Keratinocyte (primary cell): ENCODE data around the gene TBR1. TPM values are rescaled to one million over a fixed set of nuclear protein-coding genes. Genes with fewer than 3 reads are reported as not detected.

Experiments used
- DNase-seq: peaks from one replicate; pipeline ENCODE4 v3.0.0-alpha.2; 2011; ENCODE audit warnings: low read depth, missing footprints, low spot score
- FAIRE-seq: peaks from 2 replicates; lab custom pipeline; 2011; peaks lifted over from hg19 to GRCh38; lab: Jason Lieb, UNC
- H2AFZ ChIP-seq: 2 replicates; pipeline ENCODE4 v1.6.0; 2012; ENCODE audit warnings: low read length, control low read depth, inconsistent platforms; ENCODE audit not compliant: control insufficient read depth
- H3K27ac ChIP-seq: 2 replicates; pipeline ENCODE4 v1.5.1; 2011; ENCODE audit warnings: low read length; ENCODE audit not compliant: control insufficient read depth, insufficient read depth
- H3K27me3 ChIP-seq: 3 replicates; pipeline ENCODE4 v1.6.0; 2011; ENCODE audit warnings: low read length; ENCODE audit not compliant: control insufficient read depth, insufficient read depth; ENCODE audit errors: extremely low read depth
- H3K36me3 ChIP-seq, 2 experiments: 2 replicates in 1 of 2; 3 replicates in 1 of 2; pipeline ENCODE4 v1.5.1; 2011; ENCODE audit warnings: low read length in 2 of 2, mild to moderate bottlenecking in 1 of 2; ENCODE audit not compliant: control insufficient read depth in 2 of 2, insufficient read depth in 2 of 2; ENCODE audit errors: extremely low read depth in 1 of 2
- H3K4me1 ChIP-seq: 3 replicates; pipeline ENCODE4 v1.5.1; 2011; ENCODE audit warnings: low read length; ENCODE audit not compliant: control insufficient read depth, insufficient read depth; ENCODE audit errors: extremely low read depth
- H3K4me2 ChIP-seq: 3 replicates; pipeline ENCODE4 v1.6.0; 2011; ENCODE audit warnings: low read depth, low read length; ENCODE audit not compliant: control insufficient read depth, insufficient read depth; ENCODE audit errors: extremely low read depth
- H3K4me3 ChIP-seq, 3 experiments: fragments of 200-600 bp in 1 of 3; sonication (generic) in 1 of 3; 2 replicates in 2 of 3; 3 replicates in 1 of 3; pipeline ENCODE4 v1.5.1; 2011 to 2016; ENCODE audit warnings: low read length in 3 of 3, mild to moderate bottlenecking in 3 of 3, control low read depth in 2 of 3, inconsistent platforms in 1 of 3, low read depth in 1 of 3, mixed read lengths in 1 of 3, mixed run types in 1 of 3, moderate library complexity in 1 of 3; ENCODE audit not compliant: control insufficient read depth in 2 of 3, insufficient read depth in 2 of 3; ENCODE audit errors: extremely low read depth in 1 of 3
- H3K79me2 ChIP-seq: 2 replicates; pipeline ENCODE4 v1.6.0; 2012; ENCODE audit warnings: low read length; ENCODE audit not compliant: control insufficient read depth, insufficient read depth
- H3K9ac ChIP-seq: 3 replicates; pipeline ENCODE4 v1.6.0; 2011; ENCODE audit warnings: low read length; ENCODE audit not compliant: control insufficient read depth, insufficient read depth; ENCODE audit errors: extremely low read depth
- H3K9me1 ChIP-seq: 3 replicates; pipeline ENCODE4 v1.6.0; 2011; ENCODE audit warnings: low read length; ENCODE audit not compliant: control insufficient read depth, insufficient read depth; ENCODE audit errors: extremely low read depth
- H3K9me3 ChIP-seq: 2 replicates; pipeline ENCODE4 v1.5.1; 2012; ENCODE audit warnings: low read depth, low read length; ENCODE audit not compliant: control insufficient read depth
- H4K20me1 ChIP-seq: 3 replicates; pipeline ENCODE4 v1.6.0; 2011; ENCODE audit warnings: low read length; ENCODE audit not compliant: control insufficient read depth, insufficient read depth; ENCODE audit errors: extremely low read depth
- EZH2 ChIP-seq: IDR thresholded peaks from one replicate; pipeline ENCODE4 v1.6.1; 2012; ENCODE audit warnings: inconsistent platforms, mild to moderate bottlenecking, low read length, moderate library complexity
- dilution Hi-C: fragments of 300-500 bp; cut with MboI; formaldehyde crosslinking; loops from one replicate; pipeline ENCODE4 v1.7.0; 2020; ENCODE audit warnings: low sequenced_read_pairs; ENCODE audit not compliant: extremely low pct_ligation_motif_present
- polyA plus RNA-seq, 5 experiments: library from polyadenylated mRNA; depleted of rRNA in 3 of 5; stranded (reverse) in 3 of 5; stranded (forward) in 1 of 5; unstranded in 1 of 5; fragments of >200 nt; gene quantifications; 1 replicate in 1 of 5; 2 replicates in 3 of 5; 3 replicates in 1 of 5; pipeline versions ENCODE4 v1.2.1 to v1.2.3, GENCODE V29; 2011 to 2012; ENCODE audit warnings: missing spikeins in 2 of 5, low read depth in 1 of 5, low replicate concordance in 1 of 5
- TF ChIP-seq, protein P1 (sequence below), 3 experiments: IDR thresholded peaks in 1 of 3; conservative IDR thresholded peaks in 1 of 3; optimal IDR thresholded peaks in 1 of 3; 2 replicates in 2 of 3; 3 replicates in 1 of 3; pipeline versions ENCODE3 to v1.5.1; 2011; ENCODE audit warnings: low read length in 3 of 3, mild to moderate bottlenecking in 3 of 3, moderate library complexity in 2 of 3, control low read depth in 1 of 3, inconsistent platforms in 1 of 3; ENCODE audit not compliant: insufficient read depth in 2 of 3; ENCODE audit errors: extremely low read depth in 1 of 3

Gene TBR1
- polyA plus RNA-seq, 1 donor (not counting 4 experiments of a cell fraction or from before 2014, with no cell fraction given) = 0.03 TPM

GRCh38 chr2:161445097-161445496 lies 29.0 kb downstream of the TBR1 start:
- H3K4me1 ChIP-seq = no peaks in the 10 kb centered on the region
- no peak for FAIRE-seq
- dilution Hi-C loops = loop anchor here (25.0 kb wide), 1 partner anchor 492 kb away; no protein-coding TSS in a partner anchor

DNA sequence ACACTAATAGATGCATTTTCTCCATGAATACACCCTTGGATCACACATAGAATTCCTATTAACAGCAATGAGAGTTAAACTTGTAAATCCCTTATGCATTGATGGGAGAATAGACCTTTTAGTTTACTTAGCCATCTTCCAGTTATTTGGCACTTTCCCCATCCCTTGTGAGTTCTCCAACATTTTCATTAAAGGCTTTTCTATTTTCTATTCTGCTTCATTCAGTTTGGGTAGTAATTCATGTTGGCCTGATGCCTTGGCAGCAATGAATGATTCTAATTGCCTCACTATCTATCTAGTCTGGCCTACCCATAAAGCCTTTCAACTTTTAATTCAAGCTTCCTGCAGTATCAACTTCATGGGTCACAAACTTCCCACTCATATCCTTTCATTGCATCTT lies 32.3 kb downstream of the TBR1 start:
- Histone ChIP-seq H3K27ac (no peak overlapping the region), H3K4me1 (no peaks in the 10 kb centered on the region), H3K4me3 (no peak overlapping the region), H3K36me3 (no peaks in the 10 kb centered on the region), H3K9me1 (no peaks in the 10 kb centered on the region), H2AFZ (no peak overlapping the region), H3K9ac (no peak overlapping the region), H3K27me3 (no peaks in the 10 kb centered on the region), H3K9me3 (no peaks in the 10 kb centered on the region), H3K4me2 (no peak overlapping the region), H3K79me2 (no peaks in the 10 kb centered on the region), H4K20me1 (no peaks in the 10 kb centered on the region)
- DNase-seq = no peak
- TF ChIP-seq, protein P1, sequence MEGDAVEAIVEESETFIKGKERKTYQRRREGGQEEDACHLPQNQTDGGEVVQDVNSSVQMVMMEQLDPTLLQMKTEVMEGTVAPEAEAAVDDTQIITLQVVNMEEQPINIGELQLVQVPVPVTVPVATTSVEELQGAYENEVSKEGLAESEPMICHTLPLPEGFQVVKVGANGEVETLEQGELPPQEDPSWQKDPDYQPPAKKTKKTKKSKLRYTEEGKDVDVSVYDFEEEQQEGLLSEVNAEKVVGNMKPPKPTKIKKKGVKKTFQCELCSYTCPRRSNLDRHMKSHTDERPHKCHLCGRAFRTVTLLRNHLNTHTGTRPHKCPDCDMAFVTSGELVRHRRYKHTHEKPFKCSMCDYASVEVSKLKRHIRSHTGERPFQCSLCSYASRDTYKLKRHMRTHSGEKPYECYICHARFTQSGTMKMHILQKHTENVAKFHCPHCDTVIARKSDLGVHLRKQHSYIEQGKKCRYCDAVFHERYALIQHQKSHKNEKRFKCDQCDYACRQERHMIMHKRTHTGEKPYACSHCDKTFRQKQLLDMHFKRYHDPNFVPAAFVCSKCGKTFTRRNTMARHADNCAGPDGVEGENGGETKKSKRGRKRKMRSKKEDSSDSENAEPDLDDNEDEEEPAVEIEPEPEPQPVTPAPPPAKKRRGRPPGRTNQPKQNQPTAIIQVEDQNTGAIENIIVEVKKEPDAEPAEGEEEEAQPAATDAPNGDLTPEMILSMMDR (optimal IDR thresholded peaks at IDR 0.05 in 1 of 3, IDR thresholded peaks at IDR 0.05 in 1 of 3, conservative IDR thresholded peaks at IDR 0.05 in 1 of 3; ENCODE audit: extremely low read depth in 1 of 3, insufficient read depth in 2 of 3, low read length in 3 of 3) = no peak
- no peak for TF ChIP-seq EZH2
- dilution Hi-C loops = loop anchor here (25.0 kb wide), 1 partner anchor 489 kb away; no protein-coding TSS in a partner anchor
- no peak for FAIRE-seq

More at GRCh38 chr2:161445097-161445496, 29.0 kb downstream of the TBR1 start:
- no peak overlapping the region for H3K4me2 ChIP-seq
- H3K27ac ChIP-seq = no peak overlapping the region
- no peak for DNase-seq
- no peaks in the 10 kb centered on the region for H4K20me1 ChIP-seq
- H3K9ac ChIP-seq = no peak overlapping the region
- H3K9me3 ChIP-seq = no peaks in the 10 kb centered on the region
- H2AFZ ChIP-seq = no peak overlapping the region
- no peaks in the 10 kb centered on the region for H3K79me2 ChIP-seq
- peaks cover under 1% of the 10 kb centered on the region for H3K27me3 ChIP-seq
- TF ChIP-seq, protein P1 (optimal IDR thresholded peaks at IDR 0.05 in 1 of 3, IDR thresholded peaks at IDR 0.05 in 1 of 3, conservative IDR thresholded peaks at IDR 0.05 in 1 of 3; ENCODE audit: extremely low read depth in 1 of 3, insufficient read depth in 2 of 3, low read length in 3 of 3) = no peak
- no peak for TF ChIP-seq EZH2
- no peak overlapping the region for H3K4me3 ChIP-seq
- no peaks in the 10 kb centered on the region for H3K9me1 ChIP-seq
- no peaks in the 10 kb centered on the region for H3K36me3 ChIP-seq
